GM10266 (cell line): ENCODE results near the gene CTNND2.

Source experiments
- DNase-seq: peaks from one replicate; pipeline ENCODE4 v3.0.0; 2012; ENCODE audit errors: extremely low spot score
- TF ChIP-seq, protein P1 (sequence below): IDR thresholded peaks from 2 replicates; pipeline ENCODE4 v1.5.1; 2012; ENCODE audit warnings: mild to moderate bottlenecking, low read depth; ENCODE audit not compliant: control insufficient read depth, insufficient read depth; ENCODE audit errors: missing control alignments

CTNND2 gene

GRCh38 chr5:11277323-11277722 lies 626.9 kb downstream of the CTNND2 start:
- TF ChIP-seq, protein P1, sequence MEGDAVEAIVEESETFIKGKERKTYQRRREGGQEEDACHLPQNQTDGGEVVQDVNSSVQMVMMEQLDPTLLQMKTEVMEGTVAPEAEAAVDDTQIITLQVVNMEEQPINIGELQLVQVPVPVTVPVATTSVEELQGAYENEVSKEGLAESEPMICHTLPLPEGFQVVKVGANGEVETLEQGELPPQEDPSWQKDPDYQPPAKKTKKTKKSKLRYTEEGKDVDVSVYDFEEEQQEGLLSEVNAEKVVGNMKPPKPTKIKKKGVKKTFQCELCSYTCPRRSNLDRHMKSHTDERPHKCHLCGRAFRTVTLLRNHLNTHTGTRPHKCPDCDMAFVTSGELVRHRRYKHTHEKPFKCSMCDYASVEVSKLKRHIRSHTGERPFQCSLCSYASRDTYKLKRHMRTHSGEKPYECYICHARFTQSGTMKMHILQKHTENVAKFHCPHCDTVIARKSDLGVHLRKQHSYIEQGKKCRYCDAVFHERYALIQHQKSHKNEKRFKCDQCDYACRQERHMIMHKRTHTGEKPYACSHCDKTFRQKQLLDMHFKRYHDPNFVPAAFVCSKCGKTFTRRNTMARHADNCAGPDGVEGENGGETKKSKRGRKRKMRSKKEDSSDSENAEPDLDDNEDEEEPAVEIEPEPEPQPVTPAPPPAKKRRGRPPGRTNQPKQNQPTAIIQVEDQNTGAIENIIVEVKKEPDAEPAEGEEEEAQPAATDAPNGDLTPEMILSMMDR: no peak

DNA sequence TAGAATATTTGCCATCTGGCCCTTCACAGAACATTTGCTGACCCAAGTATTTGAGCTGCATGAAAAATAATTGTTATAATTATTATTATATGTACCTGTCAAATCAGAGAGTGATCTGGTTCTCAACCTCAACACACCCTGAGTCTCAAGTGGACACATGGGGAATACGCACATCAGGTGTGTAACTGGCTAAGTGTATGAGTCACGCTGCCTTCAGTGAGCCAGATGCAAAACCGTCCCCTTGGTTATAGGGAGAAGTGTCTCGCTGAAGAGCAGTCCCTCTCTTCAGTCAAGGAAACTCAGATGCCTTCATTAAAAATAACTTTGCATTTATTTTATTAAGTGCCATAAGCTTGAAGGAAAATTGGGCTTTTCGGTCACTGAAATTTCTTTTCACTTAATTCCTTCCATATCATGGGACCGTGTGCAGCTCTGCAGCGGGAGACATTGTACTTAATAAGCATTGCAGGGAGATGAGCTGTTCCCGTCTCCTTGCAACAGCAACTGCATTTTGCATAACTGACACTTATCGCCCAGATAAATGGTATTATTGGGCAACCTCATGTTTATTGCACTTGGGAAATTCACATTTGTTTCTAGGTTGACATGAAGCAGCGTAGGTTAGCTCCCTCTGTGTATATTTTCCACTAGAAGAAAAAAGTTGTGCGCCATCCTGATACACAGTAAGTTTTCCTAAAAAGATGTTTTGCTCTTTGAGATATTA lies 630.9 kb downstream of the CTNND2 start:
- TF ChIP-seq, protein P1: no peak
- no peak for DNase-seq

More at GRCh38 chr5:11277323-11277722, 626.9 kb downstream of the CTNND2 start:
- no peak for DNase-seq

DNA sequence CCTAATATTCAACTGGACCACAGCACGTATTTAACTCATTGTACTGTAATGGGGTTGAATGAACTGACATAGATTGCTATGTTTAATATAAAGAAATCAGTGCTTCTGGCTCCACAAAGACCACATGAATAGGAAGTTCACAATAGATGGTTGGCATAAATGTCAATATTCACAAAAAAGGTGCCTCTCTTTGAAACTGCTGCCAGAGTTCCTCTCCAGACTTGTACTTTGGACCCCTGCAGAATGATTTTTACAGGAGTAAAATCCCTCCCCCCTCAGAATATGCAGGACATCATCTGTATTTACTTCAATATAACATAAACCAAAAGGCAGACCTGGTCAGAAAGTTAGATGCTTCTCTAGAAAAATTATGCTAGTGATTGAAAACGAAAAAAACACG lies 634.7 kb downstream of the CTNND2 start:
- no peak for DNase-seq
- TF ChIP-seq, protein P1: no peak

- TF ChIP-seq, protein P1: no peak
- DNase-seq: no peak
These were observed 635.4 kb downstream of the CTNND2 start for GRCh38 chr5:11268891-11269290.

DNA sequence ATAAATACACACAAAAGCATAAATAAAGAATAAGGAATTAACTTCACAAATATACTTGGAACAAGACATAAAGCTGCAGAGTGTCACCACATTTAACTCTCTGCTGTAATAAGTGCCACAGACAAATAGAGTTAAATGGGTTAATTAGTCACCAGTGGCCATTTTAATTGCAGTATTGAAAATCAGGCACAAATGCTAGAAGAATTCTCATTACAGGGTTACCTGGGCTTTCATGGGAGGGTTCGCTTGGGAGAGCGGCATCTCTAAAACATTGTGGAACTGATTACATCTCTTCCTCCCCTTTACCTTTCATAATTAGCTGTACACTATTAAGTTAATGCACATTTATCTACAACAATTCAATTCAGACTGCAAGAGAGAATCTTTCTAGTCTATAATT lies 637.9 kb downstream of the CTNND2 start:
- TF ChIP-seq, protein P1: no peak
- DNase-seq: no peak

DNA sequence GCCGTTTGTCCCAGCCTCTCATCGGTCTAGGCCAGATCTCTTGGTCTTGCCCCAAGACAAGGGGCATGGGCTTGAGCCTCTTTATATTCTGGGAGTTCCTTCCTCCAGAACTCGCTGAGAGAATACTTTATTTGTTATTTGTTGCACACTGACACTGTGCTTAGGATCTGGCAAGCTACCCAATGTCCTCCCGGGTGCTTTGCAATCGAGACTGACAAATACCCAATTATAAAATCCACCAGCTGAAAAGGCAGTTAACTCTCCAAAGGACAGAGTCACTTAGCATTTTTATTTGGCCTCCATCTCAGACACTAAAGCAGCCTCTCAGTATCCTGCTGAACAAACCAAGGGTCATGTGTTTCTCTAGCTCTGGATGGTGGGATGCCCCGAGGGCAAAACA lies 643.0 kb downstream of the CTNND2 start:
- TF ChIP-seq, protein P1: no peak
- DNase-seq: no peak

DNA sequence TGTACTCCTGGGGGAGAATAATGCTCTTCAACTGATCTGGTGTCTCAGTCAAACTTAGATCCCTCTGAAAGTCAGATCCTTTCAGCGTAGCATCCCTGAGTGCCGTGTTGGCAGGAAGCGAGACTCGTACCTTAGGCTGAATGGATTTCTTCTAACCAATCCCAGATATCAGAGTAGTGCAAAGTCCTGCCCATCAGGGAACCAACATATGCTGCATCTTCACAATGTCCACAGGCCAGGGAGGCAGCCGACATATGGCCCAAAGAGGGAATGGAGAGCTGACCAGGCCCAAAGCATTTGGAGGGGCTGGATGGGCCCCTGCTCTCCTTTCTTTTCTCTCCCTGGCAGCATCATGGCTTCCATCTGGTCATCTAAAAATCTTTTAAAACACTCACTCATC lies 646.2 kb downstream of the CTNND2 start:
- DNase-seq: no peak
- TF ChIP-seq, protein P1: no peak
